ENCODE results near the gene CHTOP.

- no peak for TF ChIP-seq CHD1 (IDR thresholded peaks at IDR 0.05; ENCODE audit: low read depth, low read length)
- no peak for TF ChIP-seq CTCF (IDR thresholded peaks at IDR 0.05; ENCODE audit: control extremely low read depth in 1 of 3, insufficient read depth in 1 of 3, low read depth in 1 of 3, low read length in 3 of 3)
- no peak for TF ChIP-seq MAX (IDR thresholded peaks at IDR 0.05)
- TF ChIP-seq JUN (IDR thresholded peaks at IDR 0.05; ENCODE audit: low read depth, low read length): no peak
- no peak for TF ChIP-seq ZNF274 (IDR thresholded peaks at IDR 0.05; ENCODE audit: borderline replicate concordance, extremely low read depth, low read length)
- TF ChIP-seq GABPA (IDR thresholded peaks at IDR 0.05; ENCODE audit: borderline replicate concordance, insufficient read depth, low read length): no peak
- TF ChIP-seq SIRT6 (IDR thresholded peaks at IDR 0.05; ENCODE audit: low read length): no peak
- no peak for TF ChIP-seq POLR2A (IDR thresholded peaks at IDR 0.05; ENCODE audit: control extremely low read depth in 1 of 2, low read depth in 2 of 2, low read length in 2 of 2)
- TF ChIP-seq CBX5 (IDR thresholded peaks at IDR 0.05; ENCODE audit: low read depth, low read length): no peak
Measured at GRCh38 chr1:153636312-153636711, 2.4 kb downstream of the CHTOP start.
